Islet precursor cell (in vitro differentiated cells): ENCODE data around the gene USP25.
"Not testable (repeated sequence)": the region's sequence is repeated elsewhere in the genome, so short reads cannot be mapped to it uniquely, and the experiment has no call there.

Source experiments
- DNase-seq: peaks from one replicate; pipeline ENCODE4 v3.0.0-alpha.2; 2018

The USP25 gene

DNA sequence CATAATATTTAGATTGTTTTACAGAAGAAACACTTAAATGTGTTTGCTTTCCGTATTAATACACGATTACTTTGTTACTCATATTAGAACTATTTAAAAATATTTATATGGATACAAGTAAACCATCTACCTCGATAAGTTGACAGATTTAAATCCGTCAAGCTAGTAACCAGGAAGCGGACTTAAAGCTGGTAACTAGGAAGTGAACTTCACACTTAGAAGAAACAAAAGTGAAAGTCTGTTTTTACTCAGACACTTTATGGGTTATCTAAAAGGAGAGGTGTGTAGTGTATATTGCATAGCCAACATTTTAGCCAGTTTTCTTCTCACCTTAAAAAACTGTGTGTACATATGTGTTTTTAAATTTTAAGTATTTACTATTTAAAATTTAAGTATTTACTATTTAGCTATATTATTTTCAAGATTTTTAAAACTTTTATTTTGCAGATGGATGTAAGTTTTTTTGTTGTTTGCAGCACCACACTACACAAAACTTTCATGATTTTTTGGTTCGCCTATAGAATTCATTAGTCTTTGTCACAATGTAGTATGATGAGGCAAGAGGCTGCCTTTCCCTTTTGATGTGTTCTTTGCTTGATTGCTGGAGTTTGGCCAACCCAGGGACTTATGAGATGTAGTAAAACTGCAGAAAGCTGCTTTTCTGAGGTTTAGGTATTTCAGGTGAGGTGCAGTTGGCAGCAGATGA is 2.7 kb downstream of the USP25 start:
- DNase-seq = no peak

DNA sequence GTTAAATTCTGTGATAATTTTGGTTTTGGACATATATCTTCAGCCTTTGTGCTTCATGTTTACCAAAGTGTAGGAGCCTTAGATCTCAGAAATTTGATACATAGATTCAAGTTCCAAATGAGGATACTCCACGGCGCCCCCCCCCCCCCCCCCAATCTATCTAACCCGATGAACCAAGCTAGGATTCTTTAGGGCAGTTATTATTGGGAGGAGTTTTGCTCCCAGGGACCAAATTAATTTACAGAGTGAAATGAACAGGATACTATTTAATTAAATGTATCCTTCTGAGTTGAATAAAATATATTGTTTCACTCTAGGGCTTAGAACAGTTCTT is 3.2 kb downstream of the USP25 start:
- DNase-seq = no peak

DNA sequence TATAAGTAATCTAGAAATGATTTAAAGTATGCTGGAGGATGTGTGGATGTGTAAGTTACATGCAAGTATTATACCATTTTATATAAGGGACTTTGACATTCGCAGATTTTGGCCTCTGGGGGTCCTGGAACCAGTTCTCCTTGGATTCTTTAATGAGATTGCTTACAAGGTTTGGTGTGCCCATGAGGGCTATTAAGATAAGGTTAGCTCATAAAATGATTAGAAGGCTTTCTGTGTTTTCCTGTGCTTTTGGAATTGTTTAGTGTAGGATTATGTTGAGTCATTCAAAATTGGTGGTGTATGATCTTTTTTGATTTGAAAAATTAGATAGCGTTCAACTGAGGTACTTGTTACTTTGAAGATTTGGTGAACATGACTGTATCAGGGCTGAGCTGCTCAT is 5.6 kb downstream of the USP25 start:
- no peak for DNase-seq

DNA sequence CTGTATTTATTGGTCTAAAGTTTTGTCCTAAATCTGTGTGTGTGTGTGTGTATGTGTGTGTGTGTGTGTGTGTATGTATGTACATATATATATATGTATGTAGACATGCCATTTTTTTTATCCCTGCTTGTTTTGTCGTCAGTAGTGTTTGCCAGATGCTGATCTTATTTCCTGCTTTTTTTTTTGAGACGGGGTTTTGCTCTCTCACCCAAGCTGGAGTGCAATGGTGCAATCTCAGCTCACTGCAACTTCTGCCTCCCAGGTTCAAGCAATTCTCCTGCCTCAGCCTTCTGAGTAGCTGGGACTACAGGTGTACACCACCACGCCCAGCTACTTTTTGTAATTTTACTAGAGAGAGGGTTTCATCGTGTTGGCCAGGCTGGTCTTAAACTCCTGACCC is 6.1 kb downstream of the USP25 start:
- not testable (repeated sequence) for DNase-seq

DNA sequence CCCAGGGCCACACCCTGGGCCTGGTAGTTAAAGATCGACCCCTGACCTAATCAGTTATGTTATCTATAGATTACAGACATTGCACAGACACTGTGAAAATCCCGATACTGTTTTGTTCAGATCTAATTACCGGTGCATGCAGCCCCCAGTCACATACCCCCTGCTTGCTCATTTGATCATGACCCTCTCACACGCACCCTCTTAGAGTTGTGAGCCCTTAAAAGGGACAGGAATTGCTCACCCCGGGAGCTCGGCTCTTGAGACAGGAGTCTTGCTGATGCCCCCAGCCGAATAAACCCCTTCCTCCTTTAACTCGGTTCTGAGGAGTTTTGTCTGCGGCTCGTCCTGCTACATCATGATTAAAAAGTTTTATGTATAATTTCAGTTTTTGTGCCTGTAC is 9.0 kb downstream of the USP25 start:
- not testable (repeated sequence) for DNase-seq

DNA sequence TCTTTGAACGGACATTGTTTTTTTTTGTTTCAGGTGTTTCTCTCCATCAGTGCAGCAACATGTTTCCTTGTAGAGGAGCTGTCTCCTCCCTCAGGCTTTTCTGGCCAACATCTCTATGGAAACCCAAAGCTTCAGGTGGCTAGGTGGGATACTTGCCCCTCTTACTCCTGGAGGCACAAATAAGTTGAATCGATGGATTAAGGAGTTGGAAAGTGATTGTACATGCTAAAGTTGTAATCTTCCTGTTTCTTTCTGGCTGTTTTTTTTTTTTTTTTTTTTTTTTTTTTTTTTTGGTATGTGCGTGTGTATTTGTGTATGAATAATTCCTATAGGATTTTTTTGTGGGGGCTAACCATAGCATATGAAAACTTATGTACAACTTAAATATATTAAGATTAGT is 10.6 kb downstream of the USP25 start:
- DNase-seq = no peak

DNA sequence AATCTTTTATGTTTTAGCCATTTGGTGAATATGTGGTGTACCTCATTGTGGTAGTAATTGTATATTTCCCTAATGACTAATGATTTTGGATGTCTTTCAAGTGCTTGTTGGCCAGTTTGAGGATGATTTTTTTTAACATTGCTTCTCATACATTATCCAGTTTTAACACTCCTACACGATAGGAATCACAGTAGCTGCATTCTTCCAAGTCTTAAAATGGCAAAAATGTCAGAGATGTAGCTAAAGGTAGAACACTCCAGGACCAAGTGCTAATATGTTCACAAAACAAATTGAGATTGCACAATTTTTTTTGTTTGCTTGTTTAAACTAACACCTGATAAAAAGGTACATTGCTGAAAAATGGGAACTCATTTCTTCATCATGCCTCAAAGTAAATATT is 11.7 kb downstream of the USP25 start:
- no peak for DNase-seq

DNA sequence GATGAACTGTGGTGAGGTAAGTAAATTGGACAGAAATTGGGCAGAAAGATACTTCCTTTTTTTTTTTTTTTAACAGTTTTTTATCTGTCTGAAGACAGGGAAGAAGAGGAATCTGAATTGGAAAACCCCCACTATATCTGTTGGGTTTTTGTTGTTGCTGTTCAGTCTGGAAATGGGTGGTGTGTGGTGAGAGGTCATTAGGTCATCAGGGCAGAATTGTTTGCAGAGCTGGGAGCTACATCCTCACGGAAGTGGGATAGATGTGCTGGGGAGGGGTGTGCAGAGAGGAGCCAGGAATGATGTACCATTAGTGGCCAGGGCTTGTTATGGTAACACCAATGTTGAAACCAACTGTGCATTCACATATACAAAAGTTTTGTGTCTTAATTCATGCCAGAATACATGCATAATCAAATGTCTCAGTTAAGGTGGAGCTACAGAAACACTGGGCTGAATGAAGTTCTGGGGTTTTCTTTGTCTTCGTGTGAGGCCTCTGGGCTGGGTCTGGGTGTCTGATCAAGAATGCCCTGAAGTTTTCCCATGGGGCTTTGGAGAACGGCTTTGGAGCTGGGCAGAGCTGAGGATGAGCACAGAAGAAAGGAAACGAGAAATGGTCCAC is 12.4 kb downstream of the USP25 start:
- DNase-seq = peak; percentile 67

DNA sequence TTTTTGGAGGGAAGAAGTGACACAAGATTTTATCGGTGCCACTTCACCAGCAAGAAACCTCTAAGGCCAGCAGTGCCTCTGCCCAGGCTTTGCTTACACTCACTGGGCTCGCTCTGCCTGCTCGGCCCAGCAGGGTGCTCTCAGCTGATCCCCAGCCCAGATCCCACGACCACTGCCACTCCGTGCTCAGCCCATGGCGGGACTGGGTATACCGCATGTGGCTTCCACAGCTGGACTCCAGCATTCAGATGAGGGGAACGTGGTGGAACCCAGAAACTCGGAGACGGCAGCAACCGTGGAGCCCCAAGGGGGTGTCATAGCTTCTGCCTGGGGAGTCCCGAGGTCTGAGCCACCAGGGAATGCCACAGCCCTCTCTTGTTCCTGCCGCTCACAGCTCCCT is 12.9 kb downstream of the USP25 start:
- no peak for DNase-seq

DNA sequence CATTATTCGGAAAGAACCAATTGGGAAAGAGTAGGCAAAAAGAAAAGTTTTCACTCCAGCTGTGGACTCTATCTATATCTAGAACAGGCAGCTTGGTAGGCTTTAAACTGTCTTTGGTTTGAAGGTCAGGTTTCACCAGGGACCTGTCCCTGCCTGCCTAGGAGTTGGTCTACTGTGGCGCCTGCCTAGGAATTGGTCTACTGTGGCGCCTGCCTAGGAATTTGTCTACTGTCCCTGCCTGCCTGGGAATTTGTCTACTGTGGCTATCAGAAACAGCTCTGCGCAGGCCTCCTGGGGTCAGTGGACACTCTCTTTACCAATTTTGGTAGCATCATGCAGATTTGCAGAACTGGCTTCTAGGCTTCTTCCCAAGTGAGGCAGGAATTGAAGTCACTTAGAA is 13.8 kb downstream of the USP25 start:
- no peak for DNase-seq

DNA sequence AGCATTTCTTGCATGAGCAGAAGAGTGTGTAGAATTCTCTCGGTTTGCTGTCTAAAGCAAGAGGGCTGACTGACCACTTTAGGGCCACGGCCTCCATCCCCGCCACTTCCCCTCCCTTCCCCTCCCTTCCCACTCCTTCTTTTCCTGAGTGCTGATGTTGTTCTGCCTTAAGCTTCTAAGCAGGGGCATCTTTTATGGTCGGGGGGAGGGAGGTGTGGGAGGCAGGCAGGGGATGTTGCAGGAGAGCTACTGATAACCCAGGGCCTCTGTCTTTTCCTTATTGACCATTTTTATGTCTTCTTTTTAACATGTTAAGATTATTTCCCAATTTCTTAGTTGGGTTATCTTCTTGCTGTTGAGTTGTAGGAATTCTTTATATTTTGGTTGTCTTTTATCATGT is 15.1 kb downstream of the USP25 start:
- DNase-seq = no peak

DNA sequence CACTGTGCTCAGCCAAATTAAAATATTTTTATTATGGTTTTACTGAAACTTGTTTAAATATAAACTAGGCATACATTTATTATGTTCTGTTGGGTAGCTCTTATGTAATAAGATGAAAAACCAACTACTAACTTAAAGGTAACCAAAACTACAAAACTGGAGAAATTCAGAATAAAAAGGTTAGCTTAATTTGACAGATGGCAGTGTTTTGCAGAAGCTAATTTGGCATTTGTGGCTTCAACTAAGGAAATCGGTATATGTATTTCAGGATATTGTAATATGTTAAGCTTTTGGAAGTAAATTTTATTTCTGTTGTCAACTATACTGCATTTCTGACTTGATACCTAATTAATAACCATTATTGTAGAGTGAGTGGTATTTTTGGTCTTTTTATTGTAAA is 18.8 kb downstream of the USP25 start:
- no peak for DNase-seq

DNA sequence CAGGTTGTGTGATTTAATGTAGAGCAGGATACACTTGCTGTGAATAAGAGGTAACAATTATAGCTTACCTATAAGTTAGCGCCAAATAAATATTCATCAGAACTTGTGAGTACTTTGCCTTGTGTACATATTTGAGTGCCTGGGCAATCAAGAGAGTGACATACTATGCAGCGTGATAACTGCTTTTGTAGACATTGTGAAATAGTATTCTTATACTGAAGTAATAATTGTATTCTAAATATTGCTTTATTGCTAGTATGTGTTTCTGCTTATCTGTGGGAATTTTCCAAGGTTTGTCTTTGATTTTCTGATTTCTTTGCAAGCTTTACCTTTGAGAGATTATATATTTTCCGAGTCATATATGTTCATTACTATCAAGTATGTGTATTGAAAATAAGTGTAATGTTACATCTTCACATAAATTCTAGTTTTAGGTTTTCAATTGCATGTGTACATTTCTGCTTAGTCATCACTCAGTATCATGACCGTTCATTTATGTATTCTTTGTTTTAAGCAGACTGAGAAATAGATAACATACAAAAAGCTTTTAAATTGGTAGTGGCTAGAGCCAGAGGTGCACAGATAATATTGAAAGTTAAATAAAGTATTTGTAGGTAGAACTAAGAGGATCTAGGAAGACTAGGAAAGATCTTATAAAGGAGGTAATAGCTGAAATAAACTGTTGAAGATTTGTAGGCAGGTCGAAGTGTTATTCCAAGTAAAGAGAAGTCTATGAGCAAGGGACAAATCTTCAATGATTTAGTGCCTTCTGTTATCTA is 19.5 kb downstream of the USP25 start:
- no peak for DNase-seq

DNA sequence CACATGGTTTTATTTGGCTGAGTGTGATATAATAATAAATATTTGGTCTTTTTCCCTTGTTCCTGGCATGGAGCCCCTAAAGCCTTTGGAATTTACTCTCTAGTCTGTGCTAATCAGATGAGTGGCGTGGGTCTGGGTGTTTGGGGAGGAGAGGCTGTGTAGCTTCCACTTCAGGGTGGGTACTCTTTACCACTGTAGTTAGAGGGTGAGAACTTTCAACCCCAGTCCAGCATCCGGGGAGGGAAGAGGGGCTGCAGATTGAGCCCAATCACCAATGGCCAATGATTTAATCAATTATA is 20.0 kb downstream of the USP25 start:
- no peak for DNase-seq

DNA sequence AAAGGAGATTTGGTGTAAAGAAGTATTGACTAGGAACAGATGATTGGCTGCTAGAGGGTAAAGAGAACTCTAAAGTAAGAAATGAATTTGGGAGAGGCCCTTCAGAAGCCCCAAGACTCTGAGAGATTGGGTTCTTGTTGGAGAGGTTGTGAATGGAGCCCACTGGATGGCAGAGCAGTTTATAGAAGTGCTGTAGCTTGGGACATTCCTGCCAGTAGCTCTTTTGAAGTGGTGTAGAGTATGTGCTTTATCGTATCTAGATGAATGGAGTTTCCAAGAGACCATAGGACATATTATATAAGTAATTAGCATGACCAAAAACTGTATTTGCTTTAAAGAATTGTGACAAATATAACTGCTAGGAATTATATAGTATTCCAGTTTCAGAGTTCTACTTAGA is 21.3 kb downstream of the USP25 start:
- no peak for DNase-seq

DNA sequence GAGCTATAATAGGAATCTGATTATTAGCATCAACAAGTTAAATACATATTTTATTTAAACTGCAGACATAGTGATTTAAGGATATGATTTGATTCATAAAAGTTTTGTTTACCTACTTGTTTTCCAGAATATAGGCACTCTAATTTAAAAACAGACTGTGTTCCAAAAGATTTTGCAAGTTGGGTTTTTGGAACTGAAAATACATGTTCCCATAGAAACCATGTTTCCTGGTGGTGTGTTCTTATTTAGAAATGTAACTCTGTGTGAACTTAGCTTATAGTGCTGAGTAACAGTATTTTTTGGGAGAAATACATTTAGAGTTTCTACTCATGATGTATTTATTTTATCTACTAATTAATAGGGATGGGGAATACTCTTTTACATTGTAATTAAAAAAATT is 21.8 kb downstream of the USP25 start:
- DNase-seq = no peak

DNA sequence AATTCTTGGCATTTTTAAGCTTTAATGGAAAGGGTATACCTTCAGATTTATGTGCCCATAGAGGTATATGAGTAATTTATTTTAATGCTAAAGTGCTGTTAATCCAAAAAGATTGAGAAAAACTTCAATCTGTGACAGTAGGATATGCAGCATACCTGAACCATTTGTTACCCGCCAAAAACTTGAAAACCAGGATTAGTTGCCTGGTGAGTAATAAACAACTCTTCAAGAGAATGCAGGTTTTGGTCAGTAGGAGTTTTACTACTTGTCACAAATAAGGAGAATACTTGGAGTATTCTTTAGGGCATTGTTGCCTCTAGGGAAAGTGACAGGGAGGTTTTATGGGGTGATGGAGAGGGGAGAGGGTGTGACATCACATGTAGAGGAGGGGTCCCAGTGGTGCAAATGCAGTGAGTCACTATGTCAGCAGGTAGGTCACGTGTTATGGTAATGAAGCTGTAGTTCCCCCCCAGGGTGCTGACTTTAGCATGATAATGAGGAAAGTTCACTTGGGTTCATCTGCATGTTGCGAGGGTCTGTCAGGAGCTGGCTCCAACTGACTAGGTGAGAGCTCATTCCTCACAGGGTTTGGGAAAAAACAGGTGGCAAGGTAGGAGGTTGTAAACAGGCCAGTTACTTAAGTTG is 23.1 kb downstream of the USP25 start:
- DNase-seq = no peak

DNA sequence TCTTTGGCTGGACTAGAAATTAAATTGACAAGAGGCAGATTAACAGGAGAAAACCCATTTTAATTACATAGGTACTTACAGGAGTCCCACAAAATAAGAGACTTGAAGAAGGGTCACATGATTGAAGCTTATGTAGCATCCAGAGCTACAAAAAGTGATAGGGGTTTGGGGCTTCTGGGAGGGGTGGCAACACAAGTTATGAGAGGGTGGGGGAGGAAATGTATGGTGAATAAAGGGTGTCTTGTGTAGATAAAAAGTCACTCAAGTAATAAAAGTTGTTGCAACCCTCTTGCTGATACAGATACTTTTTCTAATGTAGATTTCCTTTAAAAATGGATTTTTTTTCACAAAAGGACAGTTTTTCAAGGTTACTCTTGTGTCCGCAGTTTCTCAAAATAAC is 24.0 kb downstream of the USP25 start:
- no peak for DNase-seq

DNA sequence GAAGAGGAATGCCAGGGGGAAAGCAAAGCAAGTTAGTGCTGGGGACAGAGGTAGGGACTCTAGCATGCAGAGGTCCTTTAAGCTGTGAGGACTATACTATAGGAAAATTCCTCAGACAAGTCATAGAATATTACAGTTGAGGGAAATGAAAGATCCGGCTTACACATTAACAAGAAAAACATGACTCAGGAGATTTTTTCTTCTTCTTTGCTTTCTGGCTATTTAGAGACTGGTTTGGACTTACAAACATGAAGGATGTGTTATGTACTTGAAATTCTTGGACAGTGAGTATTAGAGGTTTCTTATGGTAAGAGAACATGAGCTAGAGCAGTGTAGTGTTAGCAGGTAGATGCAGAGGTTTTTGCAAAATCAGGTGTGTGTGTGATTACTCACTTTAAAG is 24.9 kb downstream of the USP25 start:
- DNase-seq = no peak

DNA sequence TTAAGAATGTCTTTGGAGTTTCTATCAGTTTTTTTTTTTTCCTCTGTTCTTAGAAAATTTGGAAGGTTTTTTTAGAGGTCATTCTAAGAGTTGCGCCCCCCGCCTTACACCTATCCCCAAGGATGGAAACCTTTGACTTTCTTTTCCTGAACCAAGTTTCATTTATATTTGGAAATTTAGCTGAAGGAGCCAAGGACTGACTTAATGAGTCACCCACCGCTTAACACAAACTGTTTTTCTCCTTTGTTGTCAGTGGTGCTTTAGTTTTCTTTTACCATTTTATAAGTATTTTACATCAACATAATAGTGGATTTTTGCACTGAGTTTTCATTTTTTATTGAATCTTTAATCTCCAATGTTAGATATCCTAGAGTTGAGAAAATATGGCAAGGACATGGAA is 25.3 kb downstream of the USP25 start:
- DNase-seq = no peak

DNA sequence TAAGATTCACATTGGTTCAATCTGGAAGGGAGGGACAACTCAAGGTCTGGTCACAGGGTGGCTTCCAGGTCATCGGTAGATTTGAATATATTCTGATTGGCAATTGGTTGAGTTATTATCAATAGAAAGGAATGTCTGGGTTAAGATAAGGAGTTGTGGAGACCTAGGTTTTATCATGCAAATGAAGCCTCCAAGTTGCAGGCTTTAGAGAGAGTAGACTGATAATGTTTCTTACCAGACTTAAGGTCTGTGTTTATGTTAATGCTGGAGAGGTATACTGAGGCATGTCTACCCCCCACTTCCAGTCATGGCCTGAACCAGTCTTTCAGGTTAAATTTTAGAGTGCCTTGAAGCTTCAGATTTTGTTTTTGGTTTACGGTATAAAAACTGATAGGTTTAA is 29.7 kb downstream of the USP25 start:
- no peak for DNase-seq

DNA sequence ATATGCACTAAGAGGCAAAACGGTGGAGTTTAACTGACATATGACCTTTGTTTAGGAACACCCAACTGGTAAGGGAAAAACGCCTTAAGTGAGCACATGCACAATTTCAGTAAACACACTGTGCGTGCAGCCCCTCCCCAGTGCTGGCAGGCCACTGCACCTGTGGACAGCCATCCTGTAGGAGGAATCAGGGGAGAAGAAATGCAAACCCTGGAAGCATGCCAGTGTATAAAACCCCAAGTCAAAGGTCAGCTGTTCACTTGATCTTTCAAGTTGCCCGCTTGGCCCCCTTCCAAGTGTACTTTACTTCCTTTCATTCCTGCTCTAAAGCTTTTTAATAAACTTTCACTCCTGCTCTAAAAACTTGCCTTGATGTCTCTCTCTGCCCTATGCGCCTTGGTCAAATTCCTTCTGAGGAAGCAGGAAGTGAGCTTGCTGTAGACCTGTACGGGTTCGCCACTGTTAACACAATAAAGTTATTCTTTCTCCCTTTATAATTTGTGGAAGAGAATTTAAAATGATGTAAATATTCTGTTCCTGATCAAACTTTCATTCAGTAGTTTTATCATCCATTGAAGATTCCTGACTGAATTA is 31.8 kb downstream of the USP25 start:
- DNase-seq = no peak

DNA sequence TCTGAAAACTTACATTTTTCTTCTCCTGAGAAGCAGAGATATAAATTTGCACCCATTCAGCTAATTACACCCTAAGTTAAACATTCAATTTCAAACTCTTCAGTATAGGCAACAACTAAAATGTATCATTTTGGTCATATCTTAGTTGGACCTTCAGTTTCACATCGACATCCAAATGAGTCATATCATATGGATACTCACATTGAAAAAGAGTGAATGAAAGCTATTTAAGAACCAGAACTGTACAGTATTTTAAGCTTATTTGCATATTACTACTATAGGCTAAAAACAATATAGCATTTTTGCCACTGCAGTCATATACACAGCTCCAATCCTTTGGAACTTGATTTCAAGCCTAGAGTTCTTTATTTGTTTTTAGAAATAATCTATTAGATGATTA is 33.6 kb downstream of the USP25 start:
- DNase-seq = no peak

DNA sequence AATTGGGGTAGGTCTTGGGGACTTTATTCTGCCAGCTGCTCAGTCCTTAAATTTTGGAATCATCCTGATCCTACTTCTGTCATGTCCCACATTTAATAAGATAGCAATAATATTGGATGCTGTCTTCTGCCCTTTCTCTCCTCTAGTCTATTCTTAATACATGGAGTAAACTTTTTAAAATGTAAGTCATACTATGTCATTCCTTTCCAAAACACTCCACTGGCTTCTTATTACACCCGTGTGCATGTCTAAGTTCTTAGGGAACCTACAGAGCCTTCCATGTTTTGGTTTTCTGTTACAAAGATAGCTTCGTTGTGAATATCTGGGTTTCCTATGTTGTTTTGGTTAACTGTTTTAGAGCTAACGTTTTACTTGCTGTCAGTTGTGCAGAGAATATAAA is 35.1 kb downstream of the USP25 start:
- DNase-seq = no peak
